ENCODE measurements around the gene KRTAP20-1. TPM values are rescaled to one million over a fixed set of nuclear protein-coding genes. Genes with fewer than 3 reads are reported as not detected.

Gene KRTAP20-1
- total RNA-seq, 4 donors from 2014 or later = not detected

DNA sequence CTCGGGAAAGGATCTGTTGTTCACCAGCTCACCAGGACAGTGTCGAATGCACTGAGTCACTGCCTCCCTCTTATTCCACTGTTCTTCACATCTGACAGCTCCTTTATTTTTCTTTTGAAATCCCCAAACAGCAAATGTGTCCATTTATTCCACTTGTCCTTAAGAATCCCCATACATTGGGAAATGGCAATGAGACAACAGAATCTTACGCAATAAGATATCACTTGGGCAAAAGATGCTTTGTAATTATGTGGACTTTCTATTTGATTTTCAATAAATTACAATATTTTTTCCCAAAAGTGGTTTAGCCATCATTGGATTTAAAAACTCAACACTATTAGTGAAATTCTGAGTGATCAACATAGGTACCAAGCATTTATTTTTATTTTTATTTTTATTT, 22.5 kb downstream of the KRTAP20-1 start:
- TF ChIP-seq, protein P1, sequence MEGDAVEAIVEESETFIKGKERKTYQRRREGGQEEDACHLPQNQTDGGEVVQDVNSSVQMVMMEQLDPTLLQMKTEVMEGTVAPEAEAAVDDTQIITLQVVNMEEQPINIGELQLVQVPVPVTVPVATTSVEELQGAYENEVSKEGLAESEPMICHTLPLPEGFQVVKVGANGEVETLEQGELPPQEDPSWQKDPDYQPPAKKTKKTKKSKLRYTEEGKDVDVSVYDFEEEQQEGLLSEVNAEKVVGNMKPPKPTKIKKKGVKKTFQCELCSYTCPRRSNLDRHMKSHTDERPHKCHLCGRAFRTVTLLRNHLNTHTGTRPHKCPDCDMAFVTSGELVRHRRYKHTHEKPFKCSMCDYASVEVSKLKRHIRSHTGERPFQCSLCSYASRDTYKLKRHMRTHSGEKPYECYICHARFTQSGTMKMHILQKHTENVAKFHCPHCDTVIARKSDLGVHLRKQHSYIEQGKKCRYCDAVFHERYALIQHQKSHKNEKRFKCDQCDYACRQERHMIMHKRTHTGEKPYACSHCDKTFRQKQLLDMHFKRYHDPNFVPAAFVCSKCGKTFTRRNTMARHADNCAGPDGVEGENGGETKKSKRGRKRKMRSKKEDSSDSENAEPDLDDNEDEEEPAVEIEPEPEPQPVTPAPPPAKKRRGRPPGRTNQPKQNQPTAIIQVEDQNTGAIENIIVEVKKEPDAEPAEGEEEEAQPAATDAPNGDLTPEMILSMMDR (IDR thresholded peaks at IDR 0.05) = no peak
- ATAC-seq (ENCODE audit: low FRiP score) (no peak), DNase-seq (ENCODE audit: low spot score) (no peak)

DNA sequence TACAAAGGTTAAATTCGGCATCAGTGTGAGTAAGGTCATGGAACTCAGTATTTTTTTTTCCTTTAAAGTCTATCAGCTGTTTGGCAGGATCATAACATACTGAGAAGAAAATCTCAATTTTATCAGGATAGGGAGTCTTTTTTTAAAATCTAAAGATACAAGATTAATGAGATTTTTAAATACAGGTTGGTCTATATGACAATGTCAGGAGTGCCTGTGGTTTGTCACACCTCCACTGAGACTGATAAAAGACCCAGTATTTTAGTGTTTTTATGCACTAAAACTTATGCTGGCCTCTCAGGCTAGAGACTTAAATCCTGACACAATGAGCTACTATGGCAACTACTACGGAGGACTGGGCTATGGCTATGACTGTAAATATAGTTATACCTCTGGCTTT, 26.3 kb downstream of the KRTAP20-1 start, which contains the start of gene KRTAP20-3:
KRTAP20-3 (plus strand) TSS at position 301 of the 400 bp plus-strand sequence.
- TF ChIP-seq, protein P1 (IDR thresholded peaks at IDR 0.05) = no peak
- DNase-seq (ENCODE audit: low spot score) (no peak), ATAC-seq (ENCODE audit: low FRiP score) (no peak)

DNA sequence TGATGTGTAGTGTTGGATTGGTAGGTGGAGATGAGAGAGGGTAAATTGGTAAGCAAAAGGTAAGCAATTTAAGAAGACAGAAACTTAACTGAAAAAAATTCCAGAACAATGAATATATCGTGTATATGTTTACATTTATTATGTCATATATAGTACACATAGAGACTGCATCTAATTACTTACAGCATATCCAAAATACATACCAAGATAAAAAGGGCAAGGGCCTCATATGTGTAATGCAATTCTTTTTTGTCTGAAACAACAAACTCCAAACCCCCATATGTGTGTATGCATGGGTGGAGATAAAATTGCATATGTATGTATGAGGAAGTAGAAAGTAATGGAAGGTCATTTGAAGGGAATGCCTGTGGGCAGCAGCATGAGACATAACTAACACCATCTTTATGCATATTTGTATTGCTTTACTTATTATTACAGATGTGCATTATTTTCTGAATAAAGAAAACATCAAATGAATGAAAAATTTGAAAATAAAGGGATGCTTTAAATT, 30.7 kb downstream of the KRTAP20-1 start:
- DNase-seq (ENCODE audit: low spot score) (no peak), ATAC-seq (ENCODE audit: low FRiP score) (no peak)
- TF ChIP-seq, protein P1 (IDR thresholded peaks at IDR 0.05) = no peak

DNA sequence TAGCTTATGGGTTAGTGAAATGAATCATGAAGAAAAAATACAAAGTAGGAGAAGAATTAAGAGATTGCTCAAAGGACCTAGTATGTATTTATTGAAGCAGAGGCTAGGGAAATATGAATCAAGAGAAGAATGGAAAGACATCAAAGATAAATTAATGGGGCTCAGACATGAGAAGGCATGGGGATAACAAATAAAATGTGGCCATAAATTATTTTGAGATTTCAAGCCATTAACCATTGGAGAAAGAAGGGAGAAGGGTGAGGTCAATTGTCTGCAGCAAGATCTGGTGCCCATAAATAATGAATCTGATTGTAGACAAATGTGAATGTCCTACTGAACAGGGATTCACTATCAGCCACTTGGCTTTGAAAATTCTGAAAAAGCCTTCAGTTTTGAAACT, 36.7 kb downstream of the KRTAP20-1 start:
- TF ChIP-seq, protein P1 (IDR thresholded peaks at IDR 0.05) = no peak
- DNase-seq (ENCODE audit: low spot score) (no peak), ATAC-seq (ENCODE audit: low FRiP score) (no peak)

Small RNA genes lying within 50 kb of the gene (small RNA-seq; reads per million reads assigned to genes)
- not detected for gene KRTAP20-1
- gene KRTAP20-3 = not detected
- not detected for gene KRTAP20-4
- gene KRTAP22-1 = not detected
- not detected for gene KRTAP22-2

Other genes with a start within 250 kb of the KRTAP20-1 start
- gene KRTAP13-2, start 244.2 kb upstream of the KRTAP20-1 start, total RNA-seq = not detected
- not detected for gene KRTAP13-1, start 220.4 kb upstream of the KRTAP20-1 start, total RNA-seq
- not detected for gene KRTAP13-3, start 190.5 kb upstream of the KRTAP20-1 start, total RNA-seq
- not detected for gene KRTAP13-4, start 186.2 kb upstream of the KRTAP20-1 start, total RNA-seq
- not detected for gene KRTAP15-1, start 176.2 kb upstream of the KRTAP20-1 start, total RNA-seq
- gene KRTAP19-1, start 136.1 kb upstream of the KRTAP20-1 start, total RNA-seq = not detected
- not detected for gene KRTAP19-2, start 129.0 kb upstream of the KRTAP20-1 start, total RNA-seq
- not detected for gene KRTAP19-3, start 124.4 kb upstream of the KRTAP20-1 start, total RNA-seq
- gene KRTAP19-4, start 119.3 kb upstream of the KRTAP20-1 start, total RNA-seq = not detected
- not detected for gene KRTAP19-5, start 114.3 kb upstream of the KRTAP20-1 start, total RNA-seq
- gene KRTAP19-6, start 74.6 kb upstream of the KRTAP20-1 start, total RNA-seq = not detected
- gene KRTAP19-7, start 55.1 kb upstream of the KRTAP20-1 start, total RNA-seq = not detected
- gene KRTAP22-2, start 26.0 kb upstream of the KRTAP20-1 start, total RNA-seq = not detected
- not detected for gene KRTAP6-3, start 24.0 kb upstream of the KRTAP20-1 start, total RNA-seq
- not detected for gene KRTAP6-2, start 17.5 kb upstream of the KRTAP20-1 start, total RNA-seq
- gene KRTAP22-1, start 15.3 kb upstream of the KRTAP20-1 start, total RNA-seq = not detected
- not detected for gene KRTAP6-1, start 2.5 kb upstream of the KRTAP20-1 start, total RNA-seq
- gene KRTAP20-4, start 4.2 kb downstream of the KRTAP20-1 start, total RNA-seq = not detected
- not detected for gene KRTAP20-2, start 18.8 kb downstream of the KRTAP20-1 start, total RNA-seq
- gene KRTAP20-3, start 26.4 kb downstream of the KRTAP20-1 start, total RNA-seq = not detected
- not detected for gene KRTAP21-3, start 102.4 kb downstream of the KRTAP20-1 start, total RNA-seq
- not detected for gene KRTAP21-2, start 130.8 kb downstream of the KRTAP20-1 start, total RNA-seq
- gene KRTAP21-1, start 139.0 kb downstream of the KRTAP20-1 start, total RNA-seq = not detected
- gene KRTAP8-1, start 196.8 kb downstream of the KRTAP20-1 start, total RNA-seq = not detected
- not detected for gene KRTAP7-1, start 213.3 kb downstream of the KRTAP20-1 start, total RNA-seq

All from omental fat pad (tissue), 4 donors.